GM12878 (cell line): Measurements from ENCODE around the gene COL24A1. TPM values are rescaled to one million over a fixed set of nuclear protein-coding genes. Genes with fewer than 3 reads are reported as not detected.

Experiments used
- ATAC-seq: fragments of 200-7000 bp; cut with Tn5 transposase; 3 replicates; pipeline ENCODE4 v1.9.1; 2020; ENCODE audit warnings: mild to moderate bottlenecking, moderate library complexity
- BruUV-seq: library from RNA; stranded (reverse); fragments of 400-500 nt; replicated peaks from 2 replicates; lab custom pipeline; 2021; lab: Mats Ljungman, UMichigan
- CTCF ChIA-PET: fragments of 300-600 bp; sonication (Branson Sonifier 250); formaldehyde crosslinking; extraction: SDS; loops from one replicate; lab custom pipeline; 2021; ENCODE audit warnings: inconsistent platforms; lab: Yijun Ruan, JAX
- POLR2A ChIA-PET: fragments of 350-600 bp; formaldehyde crosslinking; extraction: SDS; loops from one replicate; lab custom pipeline; 2021; ENCODE audit warnings: inconsistent platforms; lab: Charles Lee
- RAD21 ChIA-PET: fragments of 300-600 bp; sonication (Branson Sonifier 250); formaldehyde crosslinking; loops from one replicate; lab custom pipeline; 2023; ENCODE audit warnings: antibody characterized with exemption; ENCODE audit not compliant: unreplicated experiment; lab: Charles Lee
- SMC1A ChIA-PET: fragments of 300-600 bp; sonication (Branson Sonifier 250); formaldehyde crosslinking; loops from one replicate; lab custom pipeline; 2023; ENCODE audit not compliant: unreplicated experiment, uncharacterized antibody; lab: Charles Lee
- DNase-seq: peaks from one replicate; pipeline ENCODE4 v3.0.0-alpha.2; 2011; ENCODE audit warnings: low read depth, low spot score
- FAIRE-seq: peaks from 3 replicates; lab custom pipeline; 2011; peaks lifted over from hg19 to GRCh38; lab: Jason Lieb, UNC
- H2AFZ ChIP-seq: 2 replicates; pipeline ENCODE4 v1.6.0; 2011; ENCODE audit warnings: low read depth, low read length, control low read depth; ENCODE audit not compliant: control insufficient read depth
- H3K27ac ChIP-seq: 2 replicates; pipeline ENCODE4 v1.5.1; 2011; ENCODE audit warnings: control low read depth; ENCODE audit not compliant: control insufficient read depth, insufficient read depth
- H3K27me3 ChIP-seq, 2 experiments: replicated peaks in 1 of 2; 2 replicates each; pipeline versions ENCODE4 v1.6.0 to v1.6.1; 2011; ENCODE audit warnings: low read length in 1 of 2; ENCODE audit not compliant: control insufficient read depth in 2 of 2, insufficient read depth in 2 of 2
- H3K36me3 ChIP-seq, 2 experiments: 2 replicates each; pipeline ENCODE4 v1.5.1; 2011; ENCODE audit warnings: low read length in 1 of 2; ENCODE audit not compliant: control insufficient read depth in 2 of 2, insufficient read depth in 2 of 2
- H3K4me1 ChIP-seq: 2 replicates; pipeline ENCODE4 v1.6.1; 2011; ENCODE audit warnings: mild to moderate bottlenecking, low read length, moderate library complexity, mixed read lengths; ENCODE audit not compliant: control insufficient read depth, insufficient read depth
- H3K4me2 ChIP-seq: 2 replicates; pipeline ENCODE4 v1.6.0; 2011; ENCODE audit warnings: control low read depth; ENCODE audit not compliant: control insufficient read depth, insufficient read depth
- H3K4me3 ChIP-seq: fragments of 200-600 bp; sonication (generic); 2 replicates; pipeline ENCODE4 v1.5.1; 2016
- H3K79me2 ChIP-seq: 2 replicates; pipeline ENCODE4 v1.6.0; 2011; ENCODE audit warnings: low read length; ENCODE audit not compliant: control insufficient read depth, insufficient read depth
- H3K9ac ChIP-seq: 2 replicates; pipeline ENCODE4 v1.8.0; 2011; ENCODE audit warnings: low read length, control low read depth, mixed read lengths; ENCODE audit not compliant: control insufficient read depth, insufficient read depth
- H3K9me3 ChIP-seq: replicated peaks from 3 replicates; pipeline ENCODE4 v1.5.1; 2011; ENCODE audit warnings: mild to moderate bottlenecking, low read length; ENCODE audit not compliant: control insufficient read depth, insufficient read depth
- H4K20me1 ChIP-seq: 2 replicates; pipeline ENCODE4 v1.6.0; 2011; ENCODE audit not compliant: control insufficient read depth, insufficient read depth
- BACH1 ChIP-seq: fragments of 450-650 bp; IDR thresholded peaks from 2 replicates; pipeline ENCODE4 v1.6.1; 2017; ENCODE audit warnings: mild to moderate bottlenecking, borderline replicate concordance
- FOXM1 ChIP-seq: IDR thresholded peaks from 2 replicates; pipeline ENCODE4 v1.6.1; 2012; ENCODE audit warnings: low read depth, mild to moderate bottlenecking, inconsistent platforms, low read length, moderate library complexity
- HCFC1 ChIP-seq: fragments of 150-350 bp; IDR thresholded peaks from 2 replicates; pipeline ENCODE4 v1.6.1; 2014; ENCODE audit warnings: low read length
- IRF5 ChIP-seq: fragments of 450-650 bp; IDR thresholded peaks from 2 replicates; pipeline ENCODE4 v1.6.1; 2017; ENCODE audit warnings: borderline replicate concordance
- KAT2A ChIP-seq: conservative IDR thresholded peaks from 2 replicates; pipeline ENCODE4 v1.6.1; 2011; ENCODE audit warnings: low read depth, low read length; ENCODE audit not compliant: control insufficient read depth
- MEF2A ChIP-seq: IDR thresholded peaks from 2 replicates; pipeline ENCODE4 v1.6.1; 2011; ENCODE audit warnings: low read depth, mild to moderate bottlenecking, low read length, moderate library complexity; ENCODE audit not compliant: insufficient read depth
- NFIC ChIP-seq: IDR thresholded peaks from 2 replicates; pipeline ENCODE4 v1.6.1; 2012; ENCODE audit warnings: low read depth, mild to moderate bottlenecking, inconsistent platforms, low read length, moderate library complexity
- PML ChIP-seq: IDR thresholded peaks from 2 replicates; pipeline ENCODE4 v1.6.1; 2012; ENCODE audit warnings: low read length, inconsistent platforms
- RUNX3 ChIP-seq: IDR thresholded peaks from 2 replicates; pipeline ENCODE4 v1.6.1; 2012; ENCODE audit warnings: low read length, inconsistent platforms
- SREBF1 ChIP-seq: IDR thresholded peaks from 2 replicates; pipeline ENCODE4 v1.6.1; 2012; ENCODE audit warnings: mild to moderate bottlenecking, low read length
- WGBS: methylation state at CpG from one replicate; pipeline ENCODE4 v1.1.6; 2016; ENCODE audit warnings: low lambda C conversion rate; ENCODE audit not compliant: insufficient replicate concordance, insufficient coverage; ENCODE audit errors: missing lambda C conversion rate; 5-methylcytosine and 5-hydroxymethylcytosine counted together
- in situ Hi-C: fragments of 300-500 bp; cut with MboI; formaldehyde crosslinking; loops from 9 replicates; pipeline ENCODE4 v1.14.3; 2018; ENCODE audit warnings: mixed read lengths
- intact Hi-C: fragments of 100-400 bp; cut with micrococcal nuclease; formaldehyde crosslinking; loops from one replicate; pipeline ENCODE4 v1.14.2; 2022; ENCODE audit not compliant: unreplicated experiment
- polyA plus RNA-seq, 11 experiments: library from polyadenylated mRNA; depleted of rRNA in 4 of 11; unstranded in 6 of 11; stranded (reverse) in 5 of 11; fragments of >200 nt; fragmentation: Nextera tagmentation in 4 of 11; fragmentation: Illumina TruSeq in 1 of 11; extraction: Ambion mirVana in 4 of 11; extraction: Trizol in 1 of 11; gene quantifications; 1 replicate in 1 of 11; 2 replicates in 10 of 11; pipeline versions ENCODE4 v1.2.1 to v1.2.3, GENCODE V29; 2011 to 2016; ENCODE audit warnings: inconsistent platforms in 2 of 11, missing spikeins in 2 of 11, low read depth in 1 of 11
- total RNA-seq, 4 experiments: library from RNA; depleted of rRNA in 3 of 4; stranded (reverse); fragments of >200 nt in 3 of 4; fragmentation: Illumina TruSeq in 1 of 4; extraction: Trizol in 1 of 4; gene quantifications; 2 replicates each; pipeline versions ENCODE4 v1.2.1 to v1.2.3, GENCODE V29; 2013 to 2021

Gene COL24A1
- total and polyA plus RNA-seq, 10 of the 15 experiments (the other 5 are each of a cell fraction or from before 2014, with no cell fraction given): 0.19 to 4.1 (median 2.0) TPM

- DNase-seq (no peak), FAIRE-seq (peak; percentile 52), ATAC-seq (peak; percentile 63)
- Histone ChIP-seq H3K36me3 (no peaks in the 10 kb centered on the region), H3K4me1 (peaks cover 32% of the 10 kb centered on the region), H3K4me2 (peak overlapping the region; percentile 59), H2AFZ (peak overlapping the region; percentile 52), H3K4me3 (peak overlapping the region; percentile 3; the same call in 1 of the 2 replicates), H3K27ac (peak overlapping the region; percentile 83), H3K79me2 (peaks cover 1% of the 10 kb centered on the region), H3K9me3 (no peaks in the 10 kb centered on the region; the same call in 2 of the 3 replicates), H3K9ac (peak overlapping the region; percentile 46; the same call in 1 of the 2 replicates), H4K20me1 (no peaks in the 10 kb centered on the region), H3K27me3 (no peaks in the 10 kb centered on the region)
- SMC1A ChIA-PET: no interaction called here
- peak; percentile 41; the same call in 1 of the 2 replicates for TF ChIP-seq NFIC
- peak; percentile 48 for TF ChIP-seq RUNX3
- peak; percentile 87 for TF ChIP-seq BACH1
- no peak for TF ChIP-seq IRF5
- peak; percentile 61; the same call in 1 of the 2 replicates for TF ChIP-seq PML
- no peak for TF ChIP-seq SREBF1
- TF ChIP-seq FOXM1: 0 out of 2 replicates have a peak, but pooled peaks have one; percentile 52
- TF ChIP-seq HCFC1: no peak
- 0 out of 2 replicates have a peak, but pooled peaks have one; percentile 45 for TF ChIP-seq MEF2A
- TF ChIP-seq KAT2A: no peak
- POLR2A ChIA-PET: no interaction called here
- no TSS peak for BruUV-seq
- in situ Hi-C loops: no loop called here
- RAD21 ChIA-PET: interaction anchor here (1.8 kb wide), 1 partner anchor 26 kb away, joined by 4 read pairs; no protein-coding TSS in a partner anchor
- intact Hi-C loops: no loop called here
- WGBS: 0% methylated on average over 2 of the region's 2 CpGs
- CTCF ChIA-PET: interaction anchor here (4.5 kb wide), 1 partner anchor 25 kb away, joined by 17 read pairs; no protein-coding TSS in a partner anchor
These were observed 163.8 kb downstream of the COL24A1 start for GRCh38 chr1:85992791-85993190.
